Sigmoid colon (tissue), 4 donors: Measurements from ENCODE around the gene TSSK2.

Source experiments
- CTCF ChIP-seq, 4 experiments: fragments of 450-650 bp in 3 of 4; fragments of 200-600 bp in 1 of 4; IDR thresholded peaks; one replicate each; pipeline ENCODE4 v1.5.1; 2016 to 2019; ENCODE audit warnings: antibody characterized with exemption in 4 of 4, mild to moderate bottlenecking in 3 of 4, moderate library complexity in 2 of 4
- POLR2AphosphoS5 ChIP-seq, 4 donors: sonication (generic); formaldehyde crosslinking; IDR thresholded peaks; one replicate each; pipeline ENCODE4 v1.6.1; 2017; ENCODE audit warnings: antibody characterized with exemption in 4 of 4

GRCh38 chr22:19169947-19170318 lies 38.8 kb downstream of the TSSK2 start:
- TF ChIP-seq CTCF (IDR thresholded peaks at IDR 0.05) (no peak), POLR2AphosphoS5 (IDR thresholded peaks at IDR 0.05) (no peak)
